Testis (tissue), 3 donors: ENCODE measurements around the gene CUX1. TPM values are rescaled to one million over a fixed set of nuclear protein-coding genes. Genes with fewer than 3 reads are reported as not detected.

Experiments used
- DNase-seq: peaks from one replicate; pipeline ENCODE4 v3.0.0-alpha.2; 2019
- H3K27ac ChIP-seq, 2 donors: fragments of 200-600 bp; sonication (generic); one replicate each; pipeline ENCODE4 v1.5.1; 2019
- H3K27me3 ChIP-seq: fragments of 200-600 bp; sonication (generic); one replicate; pipeline ENCODE4 v1.5.1; 2019
- H3K36me3 ChIP-seq: fragments of 200-600 bp; sonication (generic); one replicate; pipeline ENCODE4 v1.5.1; 2017; ENCODE audit warnings: low read depth; ENCODE audit errors: missing control alignments
- H3K4me1 ChIP-seq: fragments of 200-600 bp; sonication (generic); one replicate; pipeline ENCODE4 v1.5.1; 2019
- H3K4me3 ChIP-seq, 2 donors: fragments of 200-600 bp; sonication (generic); one replicate each; pipeline ENCODE4 v1.5.1; 2017 to 2019
- H3K9me3 ChIP-seq: fragments of 200-600 bp; sonication (generic); one replicate; pipeline ENCODE4 v1.5.1; 2017
- CTCF ChIP-seq, 3 experiments: fragments of 450-650 bp in 2 of 3; fragments of 200-600 bp in 1 of 3; sonication (generic) in 1 of 3; IDR thresholded peaks; one replicate each; pipeline ENCODE4 v1.5.1; 2016 to 2019; ENCODE audit warnings: antibody characterized with exemption in 3 of 3, mild to moderate bottlenecking in 2 of 3, moderate library complexity in 1 of 3
- POLR2A ChIP-seq: fragments of 450-650 bp; IDR thresholded peaks from one replicate; pipeline ENCODE4 v1.6.1; 2017; ENCODE audit warnings: antibody characterized with exemption, mild to moderate bottlenecking, moderate library complexity
- WGBS, 2 donors: methylation state at CpG; one replicate each; pipeline ENCODE4 v1.1.5; 2018; 5-methylcytosine and 5-hydroxymethylcytosine counted together
- intact Hi-C: fragments of 100-400 bp; cut with DNase I; formaldehyde crosslinking; loops from one replicate; pipeline ENCODE4 v1.15.1; 2023; ENCODE audit warnings: low total_unique reads
- polyA plus RNA-seq: library from polyadenylated mRNA; stranded (reverse); fragments of 350-450 nt; fragmentation: Illumina TruSeq; extraction: RNeasy Lipid Tissue Mini Kit (QIAGEN cat#74804); gene quantifications from one replicate; pipeline ENCODE4 v1.2.3, GENCODE V29; 2014; ENCODE audit warnings: low read depth, low replicate concordance; ENCODE audit not compliant: insufficient read depth
- total RNA-seq, 2 donors: library from RNA; depleted of rRNA; stranded (reverse); fragments of >200 nt; gene quantifications; one replicate each; pipeline ENCODE4 v1.2.3, GENCODE V29; 2016

Gene CUX1
- total and polyA plus RNA-seq, 3 donors from 2014 or later: 30.8 to 46.3 (median 43.1) TPM

GRCh38 chr7:102216573-102217314 lies 399.3 kb downstream of the CUX1 start:
- WGBS, 2 donors: 86 to 92% methylated on average over 8 of the region's 8 CpGs
- Histone ChIP-seq H3K9me3 (no peaks in the 10 kb centered on the region), H3K4me1 (no peaks in the 10 kb centered on the region), H3K36me3 (no peaks in the 10 kb centered on the region), H3K27me3 (no peaks in the 10 kb centered on the region), H3K4me3 (no peak overlapping the region), H3K27ac (no peak overlapping the region)
- TF ChIP-seq CTCF (IDR thresholded peaks at IDR 0.05) (no peak), POLR2A (no peak)
- intact Hi-C loops: no loop called here
- DNase-seq: no peak

DNA sequence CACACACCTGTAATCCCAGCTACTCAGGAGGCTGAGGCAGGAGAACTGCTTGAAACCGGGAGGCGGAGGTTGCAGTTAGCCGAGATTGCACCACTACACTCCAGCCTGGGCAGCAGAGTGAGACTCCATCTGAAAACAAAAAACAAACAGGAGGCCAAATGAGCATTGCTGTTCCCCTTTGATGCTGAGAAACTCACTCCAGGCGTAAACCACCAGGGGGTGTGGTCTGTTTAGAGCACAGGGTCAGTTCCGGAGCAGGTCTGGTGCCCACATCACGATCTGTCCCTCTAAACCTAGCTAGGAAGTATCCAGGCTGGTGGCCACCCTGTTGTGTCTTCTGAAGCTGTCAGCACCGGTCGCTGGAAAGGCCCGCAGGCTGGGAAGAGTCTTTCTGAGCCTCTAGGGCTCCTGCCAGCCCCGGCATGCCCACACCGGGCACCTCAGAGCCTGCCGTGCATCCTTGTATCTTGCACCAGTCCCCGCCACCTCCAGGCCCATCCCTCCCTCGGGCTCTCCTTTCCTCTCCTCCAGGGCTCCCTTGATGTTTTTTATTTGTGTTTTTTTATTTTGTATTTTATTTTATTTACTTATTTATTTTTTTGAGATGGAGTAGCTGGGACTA lies 402.9 kb downstream of the CUX1 start:
- intact Hi-C loops: no loop called here
- Histone ChIP-seq H3K4me1 (no peaks in the 10 kb centered on the region), H3K4me3 (no peak overlapping the region), H3K9me3 (no peaks in the 10 kb centered on the region), H3K27me3 (no peaks in the 10 kb centered on the region), H3K27ac (no peak overlapping the region), H3K36me3 (no peaks in the 10 kb centered on the region)
- DNase-seq: no peak
- 94% methylated on average over 11 to 14 of the region's 14 CpGs for WGBS, 2 donors
- no peak for TF ChIP-seq CTCF (IDR thresholded peaks at IDR 0.05)
- TF ChIP-seq POLR2A: no peak

DNA sequence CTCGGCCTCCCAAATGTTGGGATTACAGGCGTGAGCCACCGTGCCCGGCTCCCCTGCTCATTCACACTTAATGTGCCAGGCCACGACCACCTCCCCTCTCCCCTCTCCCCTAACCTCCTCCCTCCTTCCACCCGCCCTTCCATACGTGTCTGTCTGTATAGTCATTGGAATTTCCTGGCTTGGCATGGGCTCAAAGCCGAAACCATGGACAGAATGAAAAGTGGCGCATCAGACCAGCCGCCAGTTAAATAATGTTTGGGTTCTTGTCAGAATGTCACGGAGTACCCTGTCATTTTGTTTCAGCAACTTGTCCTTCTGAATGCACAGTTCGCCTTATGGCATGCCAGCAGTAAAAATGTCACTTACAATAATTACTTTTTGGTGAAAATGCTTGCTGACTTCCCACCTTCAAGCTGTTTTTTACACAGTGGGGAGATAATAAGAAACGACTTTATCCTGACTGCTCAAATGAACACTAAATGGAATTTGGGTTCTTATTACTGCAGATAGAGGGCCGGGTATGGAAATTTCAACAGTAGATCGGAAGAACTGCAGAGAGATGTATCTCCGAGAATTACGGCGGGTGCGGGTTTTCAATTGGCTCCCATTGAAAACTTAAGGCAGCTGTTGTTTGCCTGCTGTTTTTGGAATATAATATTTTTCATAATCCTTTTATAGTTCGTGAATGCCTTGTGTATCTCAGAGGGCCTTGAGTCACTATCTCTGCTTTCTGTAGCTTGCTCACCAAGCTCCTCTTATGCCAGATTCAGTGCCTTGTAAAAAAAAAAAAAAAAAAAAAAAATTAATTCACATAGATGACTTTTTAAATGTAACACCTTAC lies 403.8 kb downstream of the CUX1 start:
- no peak for TF ChIP-seq CTCF (IDR thresholded peaks at IDR 0.05)
- H3K4me1 ChIP-seq: no peaks in the 10 kb centered on the region
- no peak overlapping the region for H3K27ac ChIP-seq
- no peaks in the 10 kb centered on the region for H3K9me3 ChIP-seq
- DNase-seq: no peak
- WGBS, 2 donors: 82 to 86% methylated on average over 20 of the region's 20 CpGs
- H3K36me3 ChIP-seq: no peaks in the 10 kb centered on the region
- no peaks in the 10 kb centered on the region for H3K27me3 ChIP-seq
- intact Hi-C loops: no loop called here
- no peak overlapping the region for H3K4me3 ChIP-seq

DNA sequence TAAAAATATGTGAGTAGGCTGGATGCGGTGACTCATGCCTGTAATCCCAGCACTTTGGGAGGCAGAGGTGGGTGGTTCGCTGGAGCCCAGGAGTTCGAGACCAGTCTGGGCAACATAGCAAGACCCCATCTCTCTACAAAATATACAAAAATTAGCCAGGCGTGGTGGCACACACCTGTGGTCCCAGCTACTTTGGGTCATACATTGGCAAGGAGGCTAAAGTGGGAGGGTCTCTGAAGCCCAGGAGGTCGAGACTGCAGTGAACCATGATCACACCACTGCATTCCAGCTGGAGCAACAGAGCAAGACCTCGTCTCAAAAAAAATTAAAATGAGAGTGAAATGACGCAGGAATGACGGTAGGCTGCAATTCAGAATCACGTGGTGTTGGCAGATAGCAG lies 404.5 kb downstream of the CUX1 start:
- DNase-seq: no peak
- Histone ChIP-seq H3K9me3 (no peaks in the 10 kb centered on the region), H3K36me3 (no peaks in the 10 kb centered on the region), H3K27me3 (no peaks in the 10 kb centered on the region), H3K4me3 (no peak overlapping the region), H3K27ac (no peak overlapping the region), H3K4me1 (no peaks in the 10 kb centered on the region)
- 91 to 93% methylated on average over 9 of the region's 9 CpGs for WGBS, 2 donors
- intact Hi-C loops: no loop called here
- TF ChIP-seq CTCF (IDR thresholded peaks at IDR 0.05): no peak
- no peak for TF ChIP-seq POLR2A
